ENCODE results near the gene SPRED3. TPM values are rescaled to one million over a fixed set of nuclear protein-coding genes. Genes with fewer than 3 reads are reported as not detected.
"Not testable (repeated sequence)": the region's sequence is repeated elsewhere in the genome, so short reads cannot be mapped to it uniquely, and the experiment has no call there.

The SPRED3 gene
- total RNA-seq, 2 donors from 2014 or later = 2.5 to 4.6 TPM

GRCh38 chr19:38425222-38425809, 36.8 kb downstream of the SPRED3 start:
- Mint-ChIP-seq H3K4me3 (peak overlapping the region; percentile 51), H3K9me3 (no peaks in the 10 kb centered on the region), H3K36me3 (no peaks in the 10 kb centered on the region), H3K27me3 (peaks cover 0 to 9% of the 10 kb centered on the region in 2 donors), H3K4me1 (ENCODE audit: low read depth in 2 of 2) (peaks cover 13 to 28% of the 10 kb centered on the region in 2 donors), H3K27ac (no peak overlapping the region)
- ATAC-seq = no peak
- DNase-seq (ENCODE audit: low spot score) = no peak

DNA sequence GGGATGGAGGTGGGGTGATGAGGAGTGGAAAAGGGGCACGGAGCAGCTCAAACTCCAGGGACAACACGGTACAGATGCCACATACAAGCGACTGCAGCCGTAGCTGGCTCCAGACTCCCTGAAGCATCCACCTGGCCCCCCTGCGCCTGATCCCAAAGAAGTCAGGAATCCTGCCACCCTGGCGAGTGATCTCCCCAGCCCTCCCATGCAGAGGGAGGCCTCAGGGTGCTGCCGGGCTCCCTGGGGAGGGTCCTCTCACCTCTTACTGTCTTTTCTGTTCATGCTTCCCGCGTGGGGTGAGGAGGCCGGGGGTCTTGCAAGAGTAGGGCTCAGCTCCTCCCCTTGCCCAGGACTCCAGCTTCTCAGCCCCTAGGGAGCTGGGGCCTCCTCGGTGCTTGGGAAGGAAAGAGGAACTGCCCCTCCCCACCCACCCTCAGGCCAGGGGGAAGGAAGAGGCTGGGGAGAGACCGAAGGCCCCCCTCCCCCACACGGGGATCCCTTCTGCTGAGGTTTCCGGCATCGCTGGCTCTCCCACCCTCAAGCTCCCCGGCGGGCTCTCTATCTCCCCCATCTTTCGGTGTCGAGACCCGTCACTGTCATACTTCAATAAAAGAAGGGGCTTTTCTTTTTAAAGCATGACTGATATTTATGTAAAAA, 37.4 kb downstream of the SPRED3 start, which contains the start of gene RASGRP4:
Gene RASGRP4 (minus strand): TSS at position 410 of the 657 bp plus-strand sequence. CDS start 128 bp downstream, at position 282.
- H3K27ac Mint-ChIP-seq = peak within 1 kb of the TSS; percentile 55 to 60
- DNase-seq (ENCODE audit: low spot score) (no peak), ATAC-seq (peak in 1 of 2 donors; percentile 39)
- peaks cover 0 to 9% of the 10 kb centered on the region in 2 donors for H3K27me3 Mint-ChIP-seq
- peaks cover 13 to 28% of the 10 kb centered on the region in 2 donors for H3K4me1 Mint-ChIP-seq (ENCODE audit: low read depth in 2 of 2)
- H3K4me3 Mint-ChIP-seq = peak within 1 kb of the TSS; percentile 53
- no peaks in the 10 kb centered on the region for H3K36me3 Mint-ChIP-seq
- no peaks in the 10 kb centered on the region for H3K9me3 Mint-ChIP-seq

- peak overlapping the region; percentile 36 for H3K4me3 Mint-ChIP-seq
These were observed 38.7 kb downstream of the SPRED3 start for GRCh38 chr19:38427035-38427677.

GRCh38 chr19:38429055-38429810, 40.7 kb downstream of the SPRED3 start:
- peak overlapping the region; percentile 14 to 77 for H3K27ac Mint-ChIP-seq
- H3K9me3 Mint-ChIP-seq = no peaks in the 10 kb centered on the region
- no peaks in the 10 kb centered on the region for H3K36me3 Mint-ChIP-seq
- no peak overlapping the region for H3K4me3 Mint-ChIP-seq
- peaks cover 5 to 15% of the 10 kb centered on the region in 2 donors for H3K27me3 Mint-ChIP-seq
- H3K4me1 Mint-ChIP-seq (ENCODE audit: low read depth in 2 of 2) = peaks cover 17 to 35% of the 10 kb centered on the region in 2 donors
- no peak for ATAC-seq
- DNase-seq (ENCODE audit: low spot score) = no peak

More at GRCh38 chr19:38427035-38427677, 38.7 kb downstream of the SPRED3 start:
- peaks cover 13 to 28% of the 10 kb centered on the region in 2 donors for H3K4me1 Mint-ChIP-seq (ENCODE audit: low read depth in 2 of 2)
- not testable (repeated sequence) for H3K36me3 Mint-ChIP-seq; H3K9me3 Mint-ChIP-seq; DNase-seq (ENCODE audit: low spot score); H3K27me3 Mint-ChIP-seq
- peak overlapping the region; percentile 23 to 38 for H3K27ac Mint-ChIP-seq
- peak; percentile 67 to 87 for ATAC-seq

- H3K36me3 Mint-ChIP-seq = no peaks in the 10 kb centered on the region
- H3K27me3 Mint-ChIP-seq = peaks cover 9 to 18% of the 10 kb centered on the region in 2 donors
- H3K9me3 Mint-ChIP-seq = no peaks in the 10 kb centered on the region
- H3K4me1 Mint-ChIP-seq (ENCODE audit: low read depth in 2 of 2) = peaks cover 19 to 38% of the 10 kb centered on the region in 2 donors
- ATAC-seq (no peak), DNase-seq (ENCODE audit: low spot score) (no peak)
- H3K27ac Mint-ChIP-seq = peak overlapping the region; percentile 14 to 77
- no peak overlapping the region for H3K4me3 Mint-ChIP-seq
These were observed 41.3 kb downstream of the SPRED3 start for GRCh38 chr19:38429811-38430156.

DNA sequence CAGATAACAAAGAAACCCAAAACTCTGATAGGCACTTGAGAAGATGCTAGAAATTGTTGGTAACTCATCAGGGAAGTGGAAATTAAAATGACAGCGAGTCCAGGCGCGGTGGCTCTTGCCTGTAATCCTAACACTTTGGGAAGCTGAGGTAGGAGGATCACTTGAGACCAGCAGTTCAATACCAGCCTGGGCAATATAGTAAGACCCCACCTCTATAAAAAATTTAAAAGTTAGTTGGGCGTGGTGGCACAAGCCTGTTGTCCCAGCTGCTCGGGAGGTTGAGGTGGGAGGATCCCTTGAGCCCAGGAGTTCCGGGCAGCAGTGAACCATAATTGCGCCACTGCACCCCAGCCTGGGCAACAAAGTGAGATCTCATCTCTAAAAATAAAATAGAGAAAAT, 42.4 kb downstream of the SPRED3 start:
- H3K9me3 Mint-ChIP-seq = no peaks in the 10 kb centered on the region
- H3K27me3 Mint-ChIP-seq = peaks cover 9 to 16% of the 10 kb centered on the region in 2 donors
- peaks cover 19 to 33% of the 10 kb centered on the region in 2 donors for H3K4me1 Mint-ChIP-seq (ENCODE audit: low read depth in 2 of 2)
- DNase-seq (ENCODE audit: low spot score) = no peak
- H3K4me3 Mint-ChIP-seq = no peak overlapping the region
- no peak for ATAC-seq
- H3K36me3 Mint-ChIP-seq = no peaks in the 10 kb centered on the region
- H3K27ac Mint-ChIP-seq = no peak overlapping the region

DNA sequence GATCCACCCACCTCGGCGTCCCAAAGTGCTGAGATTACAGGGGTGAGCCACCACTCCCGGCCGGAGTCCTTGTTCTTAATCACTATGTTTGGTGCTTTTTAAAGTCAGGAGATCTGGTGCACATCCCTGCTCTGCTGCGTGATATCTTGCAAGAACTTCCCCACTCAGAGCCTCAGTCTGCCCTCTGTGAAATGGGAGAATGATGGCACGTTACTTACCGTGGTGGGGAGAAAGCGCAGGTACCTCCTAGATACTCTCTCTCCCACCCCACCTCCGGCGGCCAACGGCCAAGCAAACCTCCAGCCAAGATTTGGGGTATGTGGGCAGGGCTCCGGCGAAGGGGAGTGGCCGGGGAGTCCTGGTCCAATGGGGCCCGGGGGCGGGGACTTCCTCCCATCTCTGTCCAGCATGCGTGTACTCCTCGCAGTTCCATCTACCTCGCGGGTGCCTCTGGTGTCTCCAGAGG, 44.8 kb downstream of the SPRED3 start, which contains the start of gene RYR1:
Gene RYR1 (plus strand): TSS at position 424 of the 466 bp plus-strand sequence. CDS start 139 bp downstream, outside the sequence.
- peaks cover 11 to 21% of the 10 kb centered on the region in 2 donors for H3K4me1 Mint-ChIP-seq (ENCODE audit: low read depth in 2 of 2)
- peaks cover 9 to 17% of the 10 kb centered on the region in 2 donors for H3K27me3 Mint-ChIP-seq
- DNase-seq (ENCODE audit: low spot score) (no peak), ATAC-seq (peak; percentile 83 to 88)
- peak within 1 kb of the TSS; percentile 39 for H3K4me3 Mint-ChIP-seq
- H3K9me3 Mint-ChIP-seq = no peaks in the 10 kb centered on the region
- no peaks in the 10 kb centered on the region for H3K36me3 Mint-ChIP-seq
- no peak within 1 kb of the TSS for H3K27ac Mint-ChIP-seq

GRCh38 chr19:38434549-38435051, 46.1 kb downstream of the SPRED3 start:
- DNase-seq (ENCODE audit: low spot score) (no peak), ATAC-seq (no peak)
- Mint-ChIP-seq H3K27ac (no peak overlapping the region), H3K4me1 (ENCODE audit: low read depth in 2 of 2) (peaks cover 9 to 12% of the 10 kb centered on the region in 2 donors), H3K9me3 (no peaks in the 10 kb centered on the region), H3K27me3 (peaks cover 9 to 12% of the 10 kb centered on the region in 2 donors), H3K36me3 (no peaks in the 10 kb centered on the region), H3K4me3 (peak overlapping the region; percentile 39)

- DNase-seq (ENCODE audit: low spot score) = no peak
- H3K9me3 Mint-ChIP-seq = no peaks in the 10 kb centered on the region
- ATAC-seq = no peak
- H3K36me3 Mint-ChIP-seq = no peaks in the 10 kb centered on the region
- no peak overlapping the region for H3K27ac Mint-ChIP-seq
- H3K4me3 Mint-ChIP-seq = no peak overlapping the region
- peaks cover 7 to 10% of the 10 kb centered on the region in 2 donors for H3K4me1 Mint-ChIP-seq (ENCODE audit: low read depth in 2 of 2)
- peaks cover 12 to 15% of the 10 kb centered on the region in 2 donors for H3K27me3 Mint-ChIP-seq
These were observed 48.8 kb downstream of the SPRED3 start for GRCh38 chr19:38437295-38437694.

- Mint-ChIP-seq H3K27ac (no peak overlapping the region), H3K9me3 (no peaks in the 10 kb centered on the region), H3K27me3 (peaks cover 12 to 15% of the 10 kb centered on the region in 2 donors), H3K4me1 (ENCODE audit: low read depth in 2 of 2) (peaks cover 7 to 10% of the 10 kb centered on the region in 2 donors), H3K36me3 (no peaks in the 10 kb centered on the region), H3K4me3 (no peak overlapping the region)
- no peak for DNase-seq (ENCODE audit: low spot score)
- ATAC-seq = no peak
These were observed 49.4 kb downstream of the SPRED3 start for GRCh38 chr19:38437917-38438316.

GRCh38 chr19:38440592-38440991, 52.1 kb downstream of the SPRED3 start:
- DNase-seq (ENCODE audit: low spot score) (no peak), ATAC-seq (no peak)
- H3K4me3 Mint-ChIP-seq = no peak overlapping the region
- no peak overlapping the region for H3K27ac Mint-ChIP-seq
- no peaks in the 10 kb centered on the region for H3K36me3 Mint-ChIP-seq
- no peaks in the 10 kb centered on the region for H3K9me3 Mint-ChIP-seq
- H3K4me1 Mint-ChIP-seq (ENCODE audit: low read depth in 2 of 2) = no peaks in the 10 kb centered on the region
- H3K27me3 Mint-ChIP-seq = peaks cover 5 to 7% of the 10 kb centered on the region in 2 donors

DNA sequence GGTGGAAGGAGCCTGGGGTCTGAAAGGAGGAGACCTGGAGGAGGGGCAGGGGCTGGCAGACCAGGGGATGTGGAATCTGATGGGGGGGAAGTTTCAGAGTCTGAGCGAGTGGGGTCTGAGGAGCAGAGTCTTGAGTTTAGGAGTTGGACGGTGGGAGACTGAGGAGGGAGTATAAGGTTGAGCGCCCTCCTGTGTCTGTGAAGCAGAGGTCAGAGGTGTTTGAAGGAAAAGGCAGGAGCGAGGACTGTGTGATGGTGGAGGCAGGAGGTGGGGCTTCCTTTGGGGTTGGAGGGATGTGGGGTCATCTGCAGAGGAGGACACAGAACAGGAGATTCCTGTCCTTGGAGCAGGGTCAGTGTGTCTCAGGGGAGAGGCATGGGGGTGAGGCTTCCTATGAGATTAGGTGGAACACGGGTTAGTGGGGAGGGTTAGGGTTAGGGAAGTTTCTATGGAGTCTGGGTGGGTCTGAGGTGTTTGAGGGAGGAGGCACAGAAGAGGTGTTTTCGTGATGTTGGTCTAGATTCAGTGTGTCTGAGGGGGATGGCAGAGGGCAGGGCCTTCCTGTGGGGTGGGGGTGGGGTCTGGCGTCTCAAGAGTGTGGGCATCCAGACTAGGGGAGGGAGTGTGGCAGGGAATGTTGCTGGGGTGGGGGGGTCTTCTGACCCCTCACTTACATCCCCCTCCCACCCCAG, 53.3 kb downstream of the SPRED3 start:
- Mint-ChIP-seq H3K27me3 (peaks cover 5 to 7% of the 10 kb centered on the region in 2 donors), H3K4me3 (no peak overlapping the region), H3K36me3 (no peaks in the 10 kb centered on the region), H3K4me1 (ENCODE audit: low read depth in 2 of 2) (peaks cover 0 to 4% of the 10 kb centered on the region in 2 donors), H3K9me3 (no peaks in the 10 kb centered on the region), H3K27ac (no peak overlapping the region)
- DNase-seq (ENCODE audit: low spot score) (no peak), ATAC-seq (no peak)

Data from natural killer cell treated with Interleukin-12 subunit alpha and Interleukin-12 subunit beta and Interleukin-15 and Interleukin-18, amount 100 ng/mL, for 72 hours (primary cell).